Effector CD4-positive, alpha-beta T cell (primary cell): Measurements from ENCODE around the gene NPAS4.
A peak's percentile ranks its signal among the peaks of the same experiment; 100 is the strongest.
"Not testable (repeated sequence)": the region's sequence is repeated elsewhere in the genome, so short reads cannot be mapped to it uniquely, and the experiment has no call there.

Experiments used
- DNase-seq: peaks from one replicate; pipeline ENCODE4 v3.0.0-alpha.2; 2020

The NPAS4 gene

GRCh38 chr11:66457826-66458225 lies 37.0 kb downstream of the NPAS4 start:
- DNase-seq, result no peak

GRCh38 chr11:66459138-66459778 lies 38.4 kb downstream of the NPAS4 start:
- no peak for DNase-seq

GRCh38 chr11:66462010-66462409 lies 41.2 kb downstream of the NPAS4 start:
- no peak for DNase-seq

- no peak for DNase-seq
Observed at GRCh38 chr11:66462911-66463310, 42.1 kb downstream of the NPAS4 start.

- not testable (repeated sequence) for DNase-seq
Observed at GRCh38 chr11:66464116-66464515, 43.3 kb downstream of the NPAS4 start.

GRCh38 chr11:66464916-66465315 lies 44.1 kb downstream of the NPAS4 start:
- no peak for DNase-seq

GRCh38 chr11:66465373-66466224 lies 44.8 kb downstream of the NPAS4 start:
- DNase-seq, result no peak

GRCh38 chr11:66466225-66467033 lies 45.6 kb downstream of the NPAS4 start, which contains the start of gene PELI3:
TSS of gene PELI3 (plus strand) at chr11:66466905. CDS start at chr11:66468129, 1,224 bp downstream.
- peak; percentile 92 for DNase-seq

GRCh38 chr11:66467034-66467659 lies 46.3 kb downstream of the NPAS4 start:
- DNase-seq, result no peak

GRCh38 chr11:66467756-66468155 lies 46.9 kb downstream of the NPAS4 start:
- no peak for DNase-seq

- DNase-seq, result no peak
Observed at GRCh38 chr11:66468691-66469090, 47.9 kb downstream of the NPAS4 start.

- DNase-seq, result no peak
Observed at GRCh38 chr11:66469441-66469840, 48.6 kb downstream of the NPAS4 start.

- no peak for DNase-seq
Observed at GRCh38 chr11:66470015-66470414, 49.2 kb downstream of the NPAS4 start.

GRCh38 chr11:66471142-66471541 lies 50.3 kb downstream of the NPAS4 start:
- DNase-seq, result no peak

GRCh38 chr11:66472054-66472453 lies 51.2 kb downstream of the NPAS4 start:
- no peak for DNase-seq

- DNase-seq, result no peak
Observed at GRCh38 chr11:66473167-66473566, 52.3 kb downstream of the NPAS4 start.

- DNase-seq, result no peak
Observed at GRCh38 chr11:66473608-66474515, 53.0 kb downstream of the NPAS4 start.

GRCh38 chr11:66475349-66476172 lies 54.7 kb downstream of the NPAS4 start:
- DNase-seq, result no peak
